ENCODE results near the gene CDK6. TPM values are rescaled to one million over a fixed set of nuclear protein-coding genes. Genes with fewer than 3 reads are reported as not detected.

The CDK6 gene
- total RNA-seq, 1 donor from 2014 or later, result 7.3 TPM

DNA sequence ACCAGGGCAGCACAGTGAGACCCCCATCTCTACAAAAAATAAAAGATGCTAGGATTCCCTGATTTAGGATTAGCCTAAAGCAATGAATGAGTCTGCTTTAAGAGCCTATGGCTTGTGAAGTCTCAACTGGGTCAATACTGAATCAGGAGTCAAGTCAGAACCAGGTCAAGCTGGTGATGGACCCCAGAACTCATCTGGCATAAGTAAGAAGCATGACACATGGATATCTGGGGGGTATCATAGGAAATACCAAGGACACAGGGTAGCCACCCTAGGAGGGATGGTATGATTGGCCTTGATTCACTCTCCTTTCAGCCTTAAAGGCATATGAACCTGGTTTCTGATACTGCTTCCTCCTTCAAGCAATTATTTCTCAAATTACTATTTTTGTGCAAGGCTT, 167.8 kb downstream of the CDK6 start:
- peaks cover 0 to 4% of the 10 kb centered on the region in 2 donors for H3K36me3 ChIP-seq
- intact Hi-C loops (cut with DNase I), result no loop called here
- H3K27ac ChIP-seq, result no peak overlapping the region
- H3K9me3 ChIP-seq, result no peaks in the 10 kb centered on the region
- DNase-seq (ENCODE audit: low spot score in 2 of 2), result no peak
- peaks cover 0 to 5% of the 10 kb centered on the region in 2 donors for H3K4me1 ChIP-seq
- no peak for TF ChIP-seq CTCF (IDR thresholded peaks at IDR 0.05)
- no peaks in the 10 kb centered on the region for H3K27me3 ChIP-seq
- H3K4me3 ChIP-seq, result no peak overlapping the region

DNA sequence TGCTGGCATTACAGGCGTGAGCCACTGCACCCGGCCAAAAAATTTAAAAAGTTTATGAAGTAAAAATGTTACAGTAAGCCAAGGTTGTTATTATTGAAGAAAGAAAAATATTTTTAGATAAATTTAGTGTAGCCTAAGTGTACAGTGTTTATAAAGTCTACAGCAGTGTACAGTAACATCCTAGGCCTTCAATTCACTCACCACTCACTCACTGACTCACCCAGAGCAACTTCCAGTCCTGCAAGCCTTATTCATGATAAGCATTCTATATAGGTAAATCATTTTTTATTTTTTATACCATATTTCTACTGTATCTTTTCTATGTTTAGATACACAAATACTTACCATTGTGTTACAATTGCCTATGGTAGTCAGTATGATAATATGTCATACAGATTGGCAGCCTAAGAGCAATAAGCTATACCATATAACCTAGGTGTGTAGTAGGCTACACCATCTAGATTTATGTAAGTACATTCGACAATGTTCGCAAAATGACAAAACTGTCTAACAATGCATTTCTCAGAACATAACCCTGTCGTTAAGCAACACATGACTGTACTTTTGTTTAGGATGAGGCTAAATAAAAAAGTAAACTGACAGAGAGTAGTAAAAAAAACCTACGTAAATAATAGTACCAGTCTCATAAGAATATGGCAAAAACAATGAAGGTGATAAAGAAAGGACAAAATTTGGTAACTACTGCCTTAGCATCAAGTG, 168.4 kb downstream of the CDK6 start:
- Histone ChIP-seq H3K27me3 (no peaks in the 10 kb centered on the region), H3K36me3 (peaks cover 0 to 4% of the 10 kb centered on the region in 2 donors), H3K9me3 (no peaks in the 10 kb centered on the region), H3K4me3 (no peak overlapping the region), H3K4me1 (peaks cover 0 to 5% of the 10 kb centered on the region in 2 donors), H3K27ac (no peak overlapping the region)
- TF ChIP-seq CTCF (IDR thresholded peaks at IDR 0.05), result no peak
- DNase-seq (ENCODE audit: low spot score in 2 of 2), result no peak
- intact Hi-C loops (cut with DNase I), result no loop called here

- Histone ChIP-seq H3K4me3 (no peak overlapping the region), H3K9me3 (no peaks in the 10 kb centered on the region), H3K4me1 (peaks cover 0 to 5% of the 10 kb centered on the region in 2 donors), H3K36me3 (no peaks in the 10 kb centered on the region), H3K27me3 (no peaks in the 10 kb centered on the region), H3K27ac (no peak overlapping the region)
- DNase-seq (ENCODE audit: low spot score in 2 of 2), result no peak
- no peak for TF ChIP-seq CTCF (IDR thresholded peaks at IDR 0.05)
- intact Hi-C loops (cut with DNase I), result no loop called here
Observed at GRCh38 chr7:92665926-92666325, 170.4 kb downstream of the CDK6 start.

GRCh38 chr7:92661651-92662050, 174.7 kb downstream of the CDK6 start:
- Histone ChIP-seq H3K27ac (no peak overlapping the region), H3K9me3 (no peaks in the 10 kb centered on the region), H3K27me3 (no peaks in the 10 kb centered on the region), H3K36me3 (no peaks in the 10 kb centered on the region), H3K4me1 (no peaks in the 10 kb centered on the region), H3K4me3 (no peak overlapping the region)
- no peak for DNase-seq (ENCODE audit: low spot score in 2 of 2)
- no peak for TF ChIP-seq CTCF (IDR thresholded peaks at IDR 0.05)
- intact Hi-C loops (cut with DNase I), result no loop called here

DNA sequence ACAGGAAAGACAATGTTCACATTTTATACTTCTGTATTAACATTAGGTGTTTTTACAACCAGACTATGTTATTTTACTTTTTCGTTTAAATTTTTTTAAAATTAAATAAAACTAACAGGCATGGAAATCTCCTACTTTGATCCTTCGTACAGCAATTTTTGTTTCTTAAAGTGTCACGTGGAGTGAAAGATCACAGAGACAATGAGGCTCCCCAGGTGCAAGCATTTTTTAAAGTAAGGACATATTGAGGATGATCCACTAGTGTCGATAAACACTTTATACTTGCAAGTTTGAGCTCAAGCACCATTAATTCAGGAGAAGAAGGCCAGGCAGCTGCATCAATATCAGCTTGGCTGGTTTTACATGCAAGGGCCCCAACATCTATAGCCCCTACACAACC, 177.7 kb downstream of the CDK6 start:
- no peaks in the 10 kb centered on the region for H3K4me1 ChIP-seq
- intact Hi-C loops (cut with DNase I), result no loop called here
- no peak overlapping the region for H3K27ac ChIP-seq
- no peak overlapping the region for H3K4me3 ChIP-seq
- no peaks in the 10 kb centered on the region for H3K9me3 ChIP-seq
- H3K36me3 ChIP-seq, result no peaks in the 10 kb centered on the region
- TF ChIP-seq CTCF (IDR thresholded peaks at IDR 0.05), result no peak
- no peak for DNase-seq (ENCODE audit: low spot score in 2 of 2)
- no peaks in the 10 kb centered on the region for H3K27me3 ChIP-seq

DNA sequence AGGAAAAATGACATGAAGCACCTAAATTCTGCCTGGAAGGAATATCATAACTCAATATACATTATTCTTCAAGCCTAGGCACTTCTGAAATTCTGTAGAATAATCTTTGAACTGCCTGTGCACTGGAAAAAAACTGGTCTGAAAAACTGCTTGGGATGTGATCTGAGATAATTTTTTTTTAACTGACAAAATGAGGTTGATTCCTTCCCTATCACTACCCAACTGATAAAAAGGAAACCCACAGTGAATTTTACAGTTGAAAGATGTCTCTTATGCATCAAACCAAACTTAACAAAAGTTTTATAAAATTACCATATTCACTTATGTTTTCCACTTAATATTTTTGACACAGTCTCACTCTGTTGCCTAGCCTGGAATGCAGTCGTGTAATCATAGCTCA, 179.0 kb downstream of the CDK6 start:
- Histone ChIP-seq H3K9me3 (no peaks in the 10 kb centered on the region), H3K36me3 (no peaks in the 10 kb centered on the region), H3K4me3 (no peak overlapping the region), H3K4me1 (no peaks in the 10 kb centered on the region), H3K27ac (no peak overlapping the region), H3K27me3 (no peaks in the 10 kb centered on the region)
- DNase-seq (ENCODE audit: low spot score in 2 of 2), result no peak
- intact Hi-C loops (cut with DNase I), result no loop called here
- no peak for TF ChIP-seq CTCF (IDR thresholded peaks at IDR 0.05)

All from ascending aorta (tissue), 2 donors.